Smooth muscle cell (in vitro differentiated cells): ENCODE measurements around the gene GEMIN7. TPM values are rescaled to one million over a fixed set of nuclear protein-coding genes. Genes with fewer than 3 reads are reported as not detected.

Source experiments
- DNase-seq: peaks from one replicate; lab custom pipeline; 2025; ENCODE audit not compliant: unreplicated experiment; lab: John Stamatoyannopoulos, UW
- H2AFZ ChIP-seq: fragments of 200-600 bp; sonication (generic); 2 replicates; pipeline ENCODE4 v1.6.0; 2016; ENCODE audit warnings: antibody characterized with exemption, low read depth, mild to moderate bottlenecking
- H3F3A ChIP-seq: fragments of 200-600 bp; sonication (generic); 2 replicates; pipeline ENCODE4 v1.6.0; 2017; ENCODE audit warnings: antibody characterized with exemption, low read depth
- H3K27ac ChIP-seq: fragments of 200-600 bp; sonication (generic); 2 replicates; pipeline ENCODE4 v1.5.1; 2016; ENCODE audit warnings: low read depth, mild to moderate bottlenecking
- H3K27me3 ChIP-seq: fragments of 200-600 bp; sonication (generic); 2 replicates; pipeline ENCODE4 v1.6.1; 2016; ENCODE audit warnings: low read depth, mild to moderate bottlenecking
- H3K36me3 ChIP-seq: fragments of 200-600 bp; sonication (generic); 2 replicates; pipeline ENCODE4 v1.5.1; 2016; ENCODE audit warnings: low read depth
- H3K4me1 ChIP-seq: fragments of 200-600 bp; sonication (generic); 2 replicates; pipeline ENCODE4 v1.5.1; 2016; ENCODE audit warnings: low read depth
- H3K4me2 ChIP-seq: fragments of 200-600 bp; sonication (generic); 2 replicates; pipeline ENCODE4 v1.6.0; 2016; ENCODE audit warnings: mild to moderate bottlenecking
- H3K4me3 ChIP-seq: fragments of 200-600 bp; sonication (generic); 2 replicates; pipeline ENCODE4 v1.5.1; 2016; ENCODE audit warnings: mild to moderate bottlenecking
- H3K79me2 ChIP-seq: fragments of 200-600 bp; sonication (generic); 2 replicates; pipeline ENCODE4 v1.6.0; 2016; ENCODE audit warnings: low read depth, mild to moderate bottlenecking
- H3K9ac ChIP-seq: fragments of 200-600 bp; sonication (generic); 2 replicates; pipeline ENCODE4 v1.6.0; 2016; ENCODE audit warnings: low read depth
- H3K9me3 ChIP-seq: fragments of 200-600 bp; sonication (generic); replicated peaks from 2 replicates; pipeline ENCODE4 v1.5.1; 2016; ENCODE audit warnings: low read depth
- H4K20me1 ChIP-seq: fragments of 200-600 bp; sonication (generic); 2 replicates; pipeline ENCODE4 v1.6.0; 2016; ENCODE audit warnings: low read depth
- CTCF ChIP-seq: fragments of 200-600 bp; sonication (generic); IDR thresholded peaks from 2 replicates; pipeline ENCODE4 v1.5.1; 2017; ENCODE audit warnings: borderline replicate concordance, mild to moderate bottlenecking, antibody characterized with exemption; ENCODE audit not compliant: insufficient read depth, poor library complexity, severe bottlenecking
- WGBS: methylation state at CpG from one replicate; pipeline ENCODE4 v1.1.7; 2016; ENCODE audit warnings: low lambda C conversion rate; 5-methylcytosine and 5-hydroxymethylcytosine counted together
- polyA plus RNA-seq: library from polyadenylated mRNA; unstranded; fragments of >200 nt; fragmentation: Nextera tagmentation; extraction: Ambion mirVana; gene quantifications from 2 replicates; pipeline ENCODE4 v1.2.1, GENCODE V29; 2016
- total RNA-seq: library from RNA; depleted of rRNA; stranded (reverse); fragments of >200 nt; gene quantifications from 2 replicates; pipeline ENCODE4 v1.2.3, GENCODE V29; 2014

Gene GEMIN7
- total and polyA plus RNA-seq, 2 experiments from 2014 or later = 50.6 to 67.0 TPM

GRCh38 chr19:45079911-45080370 is 881 bp downstream of the GEMIN7 start:
- H3K4me3 ChIP-seq = peak overlapping the region; percentile 96
- peaks cover 10% of the 10 kb centered on the region for H3F3A ChIP-seq
- no peaks in the 10 kb centered on the region for H3K27me3 ChIP-seq
- peak overlapping the region; percentile 92 for H3K4me2 ChIP-seq
- H2AFZ ChIP-seq = peak overlapping the region; percentile 94
- TF ChIP-seq CTCF = no peak
- 6% methylated on average over 6 of the region's 6 CpGs for WGBS
- H3K79me2 ChIP-seq = peaks cover 46% of the 10 kb centered on the region
- DNase-seq = no peak
- peak overlapping the region; percentile 88 for H3K9ac ChIP-seq
- peaks cover 24% of the 10 kb centered on the region for H3K4me1 ChIP-seq
- H3K9me3 ChIP-seq = no peaks in the 10 kb centered on the region
- peaks cover 5% of the 10 kb centered on the region for H4K20me1 ChIP-seq
- H3K36me3 ChIP-seq = no peaks in the 10 kb centered on the region
- no peak overlapping the region for H3K27ac ChIP-seq

- H3K4me1 ChIP-seq = peaks cover 12% of the 10 kb centered on the region
- no peak for DNase-seq
- H3F3A ChIP-seq = peaks cover 1% of the 10 kb centered on the region
- H2AFZ ChIP-seq = no peak overlapping the region
- no peak for TF ChIP-seq CTCF
- H3K27me3 ChIP-seq = no peaks in the 10 kb centered on the region
- no peak overlapping the region for H3K4me2 ChIP-seq
- peaks cover 49% of the 10 kb centered on the region for H3K79me2 ChIP-seq
- 95% methylated on average over 5 of the region's 5 CpGs for WGBS
- no peaks in the 10 kb centered on the region for H3K9me3 ChIP-seq
- no peak overlapping the region for H3K9ac ChIP-seq
- H4K20me1 ChIP-seq = peaks cover 13% of the 10 kb centered on the region
- H3K4me3 ChIP-seq = no peak overlapping the region
- no peaks in the 10 kb centered on the region for H3K36me3 ChIP-seq
- no peak overlapping the region for H3K27ac ChIP-seq
Observed at GRCh38 chr19:45082170-45082569, 3.1 kb downstream of the GEMIN7 start.

- H3K4me1 ChIP-seq = peaks cover 5% of the 10 kb centered on the region
- peaks cover 8% of the 10 kb centered on the region for H3F3A ChIP-seq
- H3K27ac ChIP-seq = no peak overlapping the region
- no peaks in the 10 kb centered on the region for H3K36me3 ChIP-seq
- H3K9ac ChIP-seq = no peak overlapping the region
- no peak for DNase-seq
- over 99% methylated on average over 4 of the region's 4 CpGs for WGBS
- no peaks in the 10 kb centered on the region for H3K9me3 ChIP-seq
- peaks cover 26% of the 10 kb centered on the region for H3K79me2 ChIP-seq
- H4K20me1 ChIP-seq = peaks cover 13% of the 10 kb centered on the region
- H3K4me2 ChIP-seq = no peak overlapping the region
- H3K27me3 ChIP-seq = no peaks in the 10 kb centered on the region
- no peak overlapping the region for H3K4me3 ChIP-seq
- no peak for TF ChIP-seq CTCF
- no peak overlapping the region for H2AFZ ChIP-seq
Observed at GRCh38 chr19:45086480-45086879, 7.4 kb downstream of the GEMIN7 start.

DNA sequence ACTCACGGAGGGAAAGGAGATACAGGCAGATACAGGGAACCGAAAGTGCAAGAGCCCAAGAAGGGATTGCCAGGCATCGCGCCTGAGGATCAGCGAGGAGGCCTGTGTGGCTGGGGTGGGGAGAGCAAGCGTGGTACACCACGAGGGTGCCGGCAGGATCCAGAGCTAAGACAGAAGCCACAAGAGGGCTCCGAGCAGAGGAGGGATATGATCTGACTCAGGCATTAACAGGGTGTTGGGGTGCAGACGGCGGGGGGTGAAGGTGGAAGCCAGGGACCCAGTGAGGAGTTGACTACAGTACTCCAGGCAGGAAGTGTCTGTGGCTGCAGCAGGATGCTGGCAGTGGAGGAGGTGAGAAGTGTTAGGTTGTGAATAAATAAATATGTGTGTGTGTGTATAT is 8.5 kb downstream of the GEMIN7 start:
- peaks cover 16% of the 10 kb centered on the region for H3K79me2 ChIP-seq
- H3K27ac ChIP-seq = no peak overlapping the region
- WGBS = 94% methylated on average over 11 of the region's 11 CpGs
- no peak overlapping the region for H3K4me3 ChIP-seq
- H3K9me3 ChIP-seq = no peaks in the 10 kb centered on the region
- DNase-seq = no peak
- H3K4me2 ChIP-seq = no peak overlapping the region
- no peak for TF ChIP-seq CTCF
- H3K9ac ChIP-seq = no peak overlapping the region
- H3K4me1 ChIP-seq = peaks cover 5% of the 10 kb centered on the region
- peaks cover 8% of the 10 kb centered on the region for H3F3A ChIP-seq
- no peak overlapping the region for H2AFZ ChIP-seq
- no peaks in the 10 kb centered on the region for H3K27me3 ChIP-seq
- no peaks in the 10 kb centered on the region for H3K36me3 ChIP-seq
- peaks cover 7% of the 10 kb centered on the region for H4K20me1 ChIP-seq
